HG03025 (cell line): ENCODE data around the gene KRTAP2-2.

Experiments
- ATAC-seq: cut with Tn5 transposase; IDR thresholded peaks from one replicate; pipeline ENCODE4 v1.9.1; 2021; ENCODE audit warnings: mild to moderate bottlenecking, moderate library complexity; ENCODE audit not compliant: unreplicated experiment, low FRiP score

Gene KRTAP2-2

GRCh38 chr17:41026715-41027471 lies 28.1 kb downstream of the KRTAP2-2 start, which contains the start of gene KRTAP1-5:
KRTAP1-5 (minus strand) TSS chr17:41027208; CDS start chr17:41027155, 53 bp downstream.
- ATAC-seq, result no peak

- no peak for ATAC-seq
These were observed 30.3 kb downstream of the KRTAP2-2 start for GRCh38 chr17:41024697-41025096.

GRCh38 chr17:41020336-41020735 lies 34.7 kb downstream of the KRTAP2-2 start:
- ATAC-seq, result no peak

- no peak for ATAC-seq
These were observed 35.6 kb downstream of the KRTAP2-2 start for GRCh38 chr17:41019415-41019814.

GRCh38 chr17:41018541-41018940 lies 36.5 kb downstream of the KRTAP2-2 start:
- ATAC-seq, result no peak

GRCh38 chr17:41016578-41017215 lies 38.3 kb downstream of the KRTAP2-2 start:
- ATAC-seq, result no peak

GRCh38 chr17:41015454-41015853 lies 39.6 kb downstream of the KRTAP2-2 start:
- no peak for ATAC-seq

- no peak for ATAC-seq
These were observed 41.4 kb downstream of the KRTAP2-2 start for GRCh38 chr17:41013606-41014005.

- no peak for ATAC-seq
These were observed 41.8 kb downstream of the KRTAP2-2 start for GRCh38 chr17:41013181-41013580.

GRCh38 chr17:41012326-41013120 lies 42.5 kb downstream of the KRTAP2-2 start:
- ATAC-seq, result no peak

GRCh38 chr17:41010441-41010840 lies 44.6 kb downstream of the KRTAP2-2 start:
- ATAC-seq, result no peak

- ATAC-seq, result no peak
These were observed 45.1 kb downstream of the KRTAP2-2 start for GRCh38 chr17:41009936-41010335.

GRCh38 chr17:41009301-41009760 lies 45.7 kb downstream of the KRTAP2-2 start:
- ATAC-seq, result no peak

- no peak for ATAC-seq
These were observed 46.2 kb downstream of the KRTAP2-2 start, which contains the start of gene KRTAP3-1 for GRCh38 chr17:41008811-41009210. KRTAP3-1 (minus strand) TSS chr17:41009128; CDS start chr17:41009074, 54 bp downstream.
